Endothelial cell of hepatic sinusoid (primary cell): ENCODE data around the gene ZNF662.

Experiments used
- in situ Hi-C: cut with HindIII; loops from 2 replicates; pipeline ENCODE4 v1.10.0; 2017; ENCODE audit warnings: low sequenced_read_pairs

The ZNF662 gene

GRCh38 chr3:42934111-42934510 lies 28.2 kb downstream of the ZNF662 start:
- in situ Hi-C loops: no loop called here

DNA sequence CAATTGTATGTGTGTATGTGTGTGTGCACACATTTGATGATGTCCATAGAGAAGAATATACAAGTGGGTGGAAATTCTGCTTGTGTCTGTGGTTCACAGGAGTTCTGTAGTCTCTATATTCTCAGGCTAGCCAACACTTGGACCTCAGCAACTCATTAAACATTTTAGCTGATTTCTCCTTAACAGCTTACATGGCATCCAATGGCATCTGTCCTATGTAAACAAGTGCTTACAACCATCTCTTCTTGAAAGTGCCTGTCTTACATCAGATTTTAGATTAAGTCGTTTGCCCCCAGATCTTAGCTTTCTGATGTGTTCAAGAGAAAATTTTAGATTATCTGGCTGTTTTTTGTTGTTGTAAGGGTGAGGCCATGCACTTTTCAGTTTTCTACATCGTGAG lies 29.0 kb downstream of the ZNF662 start:
- in situ Hi-C loops: no loop called here

- in situ Hi-C loops: no loop called here
These were observed 29.5 kb downstream of the ZNF662 start for GRCh38 chr3:42935472-42935871.

- in situ Hi-C loops: no loop called here
These were observed 30.4 kb downstream of the ZNF662 start for GRCh38 chr3:42936157-42936981.

DNA sequence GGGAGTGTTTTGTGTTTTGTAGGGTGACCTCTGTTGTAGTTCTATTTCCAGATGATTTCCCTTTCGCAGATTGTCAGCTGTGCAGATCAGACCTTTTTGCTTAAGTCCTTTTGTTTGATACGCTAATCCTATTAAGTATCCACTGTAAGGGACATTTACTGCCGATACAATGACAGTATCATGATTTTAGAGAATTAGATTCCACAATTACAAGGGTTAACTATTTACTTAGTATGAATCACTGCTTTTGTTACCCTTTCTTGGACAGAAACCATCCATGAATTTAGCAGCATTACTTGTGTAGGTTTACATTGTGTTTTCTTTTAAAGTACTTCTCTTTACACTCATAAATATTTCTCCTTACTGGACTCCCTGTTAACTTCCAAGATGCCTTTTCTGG lies 31.4 kb downstream of the ZNF662 start:
- in situ Hi-C loops: no loop called here

GRCh38 chr3:42942693-42943092 lies 36.8 kb downstream of the ZNF662 start:
- in situ Hi-C loops: loop anchor here (5.0 kb wide), 1 partner anchor 95 kb away; no protein-coding TSS in a partner anchor

GRCh38 chr3:42946050-42946449 lies 40.1 kb downstream of the ZNF662 start:
- in situ Hi-C loops: no loop called here

GRCh38 chr3:42957573-42957972 lies 51.6 kb downstream of the ZNF662 start:
- in situ Hi-C loops: loop anchor here (25.0 kb wide), 1 partner anchor 705 kb away; no protein-coding TSS in a partner anchor

GRCh38 chr3:42960282-42960681 lies 54.3 kb downstream of the ZNF662 start:
- in situ Hi-C loops: loop anchor here (5.0 to 25.0 kb wide), 3 partner anchors 42 to 775 kb away; no protein-coding TSS in a partner anchor

DNA sequence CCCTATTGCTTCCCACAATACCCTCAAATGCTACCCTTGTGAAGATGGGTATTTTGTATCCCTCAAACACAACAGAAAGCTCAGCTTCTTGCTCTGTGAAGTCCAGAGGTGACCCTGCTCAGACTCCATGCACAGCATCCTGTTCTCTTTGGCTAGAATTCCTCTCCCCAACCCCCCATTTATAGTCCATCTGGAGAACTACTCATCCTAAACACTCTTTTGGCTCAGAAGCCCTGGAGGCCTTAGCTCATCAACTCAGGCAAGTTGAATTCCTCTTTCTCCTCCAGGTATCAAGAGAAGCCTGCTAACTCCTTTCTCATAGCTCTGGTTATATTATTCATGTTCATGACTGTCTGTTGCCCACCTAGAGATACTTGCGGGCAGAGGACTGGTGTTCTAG lies 54.8 kb downstream of the ZNF662 start:
- in situ Hi-C loops: loop anchor here (5.0 to 25.0 kb wide), 3 partner anchors 42 to 774 kb away; no protein-coding TSS in a partner anchor

- in situ Hi-C loops: loop anchor here (5.0 to 25.0 kb wide), 3 partner anchors 41 to 773 kb away; no protein-coding TSS in a partner anchor
These were observed 55.7 kb downstream of the ZNF662 start for GRCh38 chr3:42961633-42962032.

- in situ Hi-C loops: loop anchor here (5.0 to 25.0 kb wide), 3 partner anchors 39 to 772 kb away; no protein-coding TSS in a partner anchor
These were observed 57.3 kb downstream of the ZNF662 start for GRCh38 chr3:42963269-42963668.

- in situ Hi-C loops: loop anchor here (5.0 to 25.0 kb wide), 3 partner anchors 38 to 771 kb away; no protein-coding TSS in a partner anchor
These were observed 58.3 kb downstream of the ZNF662 start for GRCh38 chr3:42964266-42964665.
